GM12865 (cell line): ENCODE data around the gene FKBP11.

Source experiments
- DNase-seq: peaks from one replicate; pipeline ENCODE4 v3.0.0; 2010; ENCODE audit warnings: low read depth
- H3K4me3 ChIP-seq: 2 replicates; pipeline ENCODE4 v1.5.1; 2011; ENCODE audit warnings: mild to moderate bottlenecking, low read depth, low read length, control low read depth
- CTCF ChIP-seq: IDR thresholded peaks from 2 replicates; pipeline ENCODE4 v1.5.1; 2011; ENCODE audit warnings: low read length, control low read depth, low read depth, inconsistent platforms; ENCODE audit not compliant: insufficient read depth; ENCODE audit errors: missing control alignments

FKBP11 gene

GRCh38 chr12:48925304-48926011 lies at the start of gene FKBP11:
Gene FKBP11, minus strand, starts transcription at chr12:48925492. Its CDS starts 64 bp downstream, at chr12:48925428.
- H3K4me3 ChIP-seq = peak within 1 kb of the TSS; percentile 86
- TF ChIP-seq CTCF = no peak
- peak; percentile 85 for DNase-seq

GRCh38 chr12:48973941-48974673 lies 48.8 kb upstream of the FKBP11 start:
- no peak overlapping the region for H3K4me3 ChIP-seq
- no peak for DNase-seq
- TF ChIP-seq CTCF = peak; percentile 65

- TF ChIP-seq CTCF = no peak
- H3K4me3 ChIP-seq = no peak overlapping the region
- no peak for DNase-seq
These were observed 48.2 kb upstream of the FKBP11 start for GRCh38 chr12:48973531-48973930.

GRCh38 chr12:48972952-48973483 lies 47.7 kb upstream of the FKBP11 start:
- TF ChIP-seq CTCF = no peak
- DNase-seq = no peak
- H3K4me3 ChIP-seq = no peak overlapping the region

GRCh38 chr12:48972213-48972951 lies 47.1 kb upstream of the FKBP11 start:
- TF ChIP-seq CTCF = peak; percentile 2
- DNase-seq = no peak
- H3K4me3 ChIP-seq = no peak overlapping the region

GRCh38 chr12:48970702-48971334 lies 45.5 kb upstream of the FKBP11 start:
- no peak overlapping the region for H3K4me3 ChIP-seq
- no peak for DNase-seq
- TF ChIP-seq CTCF = no peak
